HG02763 (cell line): ENCODE data around the gene ZNF664.

Source experiments
- ATAC-seq: cut with Tn5 transposase; IDR thresholded peaks from one replicate; pipeline ENCODE4 v1.9.1; 2021; ENCODE audit warnings: mild to moderate bottlenecking, moderate library complexity; ENCODE audit not compliant: unreplicated experiment

The ZNF664 gene

DNA sequence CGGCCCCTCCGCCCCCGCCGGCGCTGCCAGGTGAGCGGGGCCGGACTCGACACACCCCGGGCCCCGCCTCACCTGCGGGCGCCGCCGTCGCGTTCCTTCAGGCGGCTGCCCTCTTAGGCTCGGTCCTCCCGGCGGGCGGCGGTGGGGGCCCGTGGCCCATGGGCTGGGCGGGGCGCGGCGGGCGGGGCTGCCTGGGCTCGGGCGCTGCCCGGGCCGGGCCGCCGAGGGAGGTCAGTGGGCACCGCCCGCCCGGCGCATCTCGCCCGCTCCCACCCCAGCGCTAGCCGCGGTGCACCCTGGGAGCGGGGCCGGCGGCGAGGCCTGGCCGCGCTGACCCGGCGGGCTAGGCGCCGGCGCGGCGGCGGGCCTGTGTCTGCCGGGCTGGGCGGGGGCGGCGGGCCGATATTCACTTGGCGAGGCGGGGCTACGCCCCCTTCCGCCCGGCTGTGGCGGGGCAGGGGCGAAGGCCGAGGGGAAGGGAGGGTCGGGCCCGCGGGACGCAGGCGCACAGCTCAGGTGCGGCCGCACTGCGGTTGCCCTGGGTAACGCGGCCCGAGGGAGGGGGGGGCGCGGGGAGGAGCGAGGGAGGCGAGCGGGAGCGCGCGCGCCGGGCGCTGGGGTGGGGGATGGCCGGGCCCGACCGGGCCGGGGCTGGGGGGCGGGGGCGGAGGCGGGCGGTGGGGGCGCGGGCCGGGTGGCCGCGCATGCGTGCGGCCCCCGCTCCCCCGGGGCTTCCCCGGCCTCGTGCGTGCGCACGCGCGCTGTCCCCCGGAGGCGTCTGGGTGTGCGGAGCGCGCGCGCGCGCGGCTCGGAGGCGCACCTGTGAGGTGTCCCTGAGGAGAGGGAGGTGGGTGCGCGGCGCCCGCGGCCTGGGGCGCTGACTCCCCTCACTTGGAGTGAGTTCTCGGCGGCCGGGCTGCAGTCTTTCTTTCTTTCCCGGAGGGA, at the start of gene ZNF664, which contains the start of gene CCDC92:
Gene ZNF664 (plus strand): TSS at position 759 of the 945 bp plus-strand sequence. CDS start 38,930 bp downstream, outside the sequence.
Gene CCDC92 (minus strand): TSS at position 375 of the 945 bp plus-strand sequence. CDS start 28,526 bp downstream, outside the sequence.
- peak; percentile 78 for ATAC-seq

DNA sequence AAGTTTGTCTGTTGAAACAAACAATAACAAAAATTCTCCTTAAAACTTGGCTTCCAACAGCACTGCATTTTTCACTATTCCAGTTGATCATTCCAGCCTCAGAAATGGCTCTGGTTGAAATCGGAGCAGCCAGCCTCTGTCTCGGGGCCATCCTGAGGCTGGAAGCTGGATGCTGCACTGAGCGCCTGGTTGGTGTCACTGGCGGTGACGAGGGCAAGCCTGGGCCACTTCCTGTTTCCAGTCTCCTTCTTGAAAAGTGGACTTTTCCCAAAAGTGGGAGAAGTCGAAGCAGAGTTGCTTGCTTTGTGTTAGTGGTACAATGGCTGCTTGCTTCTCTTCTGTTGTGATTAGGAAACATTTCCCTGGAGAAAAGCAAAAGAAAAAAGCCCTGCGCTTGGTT, 49.1 kb upstream of the ZNF664 start:
- ATAC-seq, result no peak

DNA sequence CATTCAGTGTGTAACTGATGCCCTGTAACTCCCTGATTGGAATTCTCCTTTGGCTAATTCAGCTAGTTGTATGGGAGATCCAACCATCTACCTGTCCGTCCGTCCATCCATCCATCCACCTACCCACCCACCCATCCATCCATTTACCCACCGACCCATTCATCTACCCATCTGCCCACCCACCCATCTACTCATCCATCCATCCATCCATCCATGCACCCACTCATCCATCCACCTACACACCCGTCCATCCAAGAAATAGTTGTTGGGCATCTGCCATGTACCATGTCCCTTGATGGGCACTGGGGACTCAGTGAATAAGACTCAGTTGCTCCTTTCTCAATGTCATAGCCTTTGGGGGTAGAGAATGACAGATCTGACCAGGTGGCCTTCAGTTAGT, 48.5 kb upstream of the ZNF664 start:
- no peak for ATAC-seq

DNA sequence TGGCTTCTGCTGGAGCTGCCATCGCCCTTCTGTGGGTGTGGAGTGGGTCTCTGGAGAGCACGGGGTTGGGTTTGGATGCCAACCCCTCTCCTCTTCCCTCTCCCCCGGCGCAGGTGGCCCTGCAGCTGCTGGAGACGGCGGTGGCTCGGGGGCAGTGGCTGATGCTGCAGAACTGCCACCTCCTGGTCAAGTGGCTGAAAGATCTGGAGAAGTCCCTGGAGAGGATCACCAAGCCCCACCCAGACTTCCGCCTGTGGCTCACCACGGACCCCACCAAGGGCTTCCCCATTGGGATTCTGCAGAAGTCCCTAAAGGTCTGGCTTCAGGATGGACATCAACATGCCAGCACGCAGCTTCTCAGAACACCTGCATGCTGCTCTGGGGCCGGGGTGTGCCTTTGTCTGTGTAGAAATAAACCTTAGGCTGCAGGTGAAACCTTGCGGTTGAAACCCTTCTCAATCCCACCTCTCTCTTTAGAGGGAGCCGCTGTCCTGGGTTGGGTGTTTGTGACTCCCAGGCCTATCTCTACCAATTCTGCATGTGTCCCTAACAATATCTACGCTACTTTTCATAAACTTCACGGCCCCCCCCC, 44.6 kb upstream of the ZNF664 start:
- ATAC-seq, result no peak

DNA sequence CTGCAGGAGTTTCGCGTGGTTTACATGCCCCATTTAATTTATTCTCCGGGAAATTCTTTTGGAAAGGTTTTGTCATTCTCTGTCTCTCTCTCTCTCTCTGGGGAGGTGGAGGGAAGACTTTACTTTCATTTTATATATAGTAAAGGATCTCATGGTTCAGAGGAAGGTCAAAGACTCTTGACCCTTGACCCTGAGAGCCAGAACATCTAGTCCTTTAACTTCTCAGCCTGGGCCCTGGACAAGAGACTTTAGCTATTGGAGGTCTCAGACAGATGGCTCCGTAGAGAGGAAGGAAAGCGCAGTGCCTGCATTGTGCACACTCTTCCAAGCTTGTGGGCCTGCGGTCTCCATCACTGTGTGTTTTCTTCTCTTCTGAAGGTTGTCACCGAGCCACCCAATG, 44.1 kb upstream of the ZNF664 start:
- ATAC-seq, result no peak

DNA sequence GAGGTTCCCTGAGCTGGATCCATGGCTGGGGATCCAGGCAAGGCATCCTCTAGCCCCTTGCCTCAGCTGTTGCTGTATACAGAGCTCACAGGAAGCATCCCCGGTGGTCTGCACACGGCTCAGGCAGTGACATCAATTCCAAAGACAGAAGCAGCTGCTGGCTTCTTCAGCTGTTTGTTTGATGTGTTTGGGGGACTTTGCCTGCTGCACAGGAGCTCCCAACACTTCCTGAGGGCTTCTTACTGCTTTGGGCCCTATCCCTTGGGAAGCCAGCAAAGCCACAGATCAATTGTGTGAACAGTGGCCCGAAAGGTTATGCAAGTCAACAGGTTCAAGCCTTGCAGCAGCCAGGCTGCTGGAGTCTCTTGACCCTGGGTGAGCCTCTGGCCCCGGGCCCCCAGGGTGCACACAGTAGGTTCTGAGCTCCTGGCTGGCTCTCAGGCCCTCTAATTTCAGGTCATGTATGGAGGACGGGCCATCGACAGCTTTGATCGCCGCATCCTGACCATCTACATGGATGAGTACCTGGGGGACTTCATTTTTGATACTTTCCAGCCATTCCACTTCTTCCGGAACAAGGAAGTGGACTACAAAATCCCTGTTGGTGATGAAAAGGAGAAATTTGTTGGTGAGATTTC, 43.0 kb upstream of the ZNF664 start:
- no peak for ATAC-seq

DNA sequence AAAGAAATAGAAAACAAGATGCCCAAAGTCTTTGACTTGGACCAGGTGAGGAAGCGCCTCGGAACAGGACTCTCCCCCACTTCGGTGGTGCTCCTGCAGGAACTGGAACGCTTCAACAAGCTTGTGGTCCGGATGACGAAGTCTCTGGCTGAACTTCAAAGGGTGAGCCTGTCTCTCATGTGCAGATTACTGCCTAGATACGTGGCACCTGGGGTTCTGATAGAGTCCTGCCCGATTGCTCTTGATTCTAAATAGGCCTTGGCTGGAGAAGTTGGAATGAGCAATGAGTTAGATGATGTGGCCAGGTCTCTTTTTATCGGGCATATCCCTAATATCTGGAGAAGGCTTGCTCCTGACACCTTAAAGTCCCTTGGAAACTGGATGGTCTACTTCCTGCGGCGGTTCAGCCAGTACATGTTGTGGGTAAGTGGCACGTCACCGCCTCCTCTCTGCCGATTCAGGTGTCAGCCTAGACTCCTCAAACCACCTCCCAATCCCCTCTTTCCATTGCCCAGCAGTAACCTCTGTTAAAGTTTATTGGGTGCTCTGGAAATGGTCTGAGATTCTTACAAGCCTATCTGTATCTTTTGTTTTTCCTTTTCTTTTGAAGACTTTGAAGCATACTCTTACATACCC, 41.2 kb upstream of the ZNF664 start:
- ATAC-seq, result no peak

DNA sequence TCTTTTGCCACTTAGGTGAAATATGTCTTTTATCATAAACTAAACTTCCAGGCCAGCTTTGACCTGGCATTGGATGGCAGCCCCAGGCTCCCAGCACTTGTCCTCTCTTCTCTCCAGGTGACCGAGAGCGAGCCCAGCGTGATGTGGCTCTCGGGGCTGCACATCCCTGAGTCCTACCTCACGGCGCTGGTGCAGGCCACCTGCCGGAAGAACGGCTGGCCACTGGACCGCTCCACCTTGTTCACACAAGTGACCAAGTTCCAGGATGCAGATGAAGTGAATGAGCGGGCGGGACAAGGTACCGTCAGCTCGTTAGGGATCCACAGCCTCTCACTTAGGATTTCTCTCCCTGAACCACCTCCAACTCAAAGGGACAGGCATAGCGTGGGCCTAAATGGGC, 39.8 kb upstream of the ZNF664 start:
- ATAC-seq, result no peak

DNA sequence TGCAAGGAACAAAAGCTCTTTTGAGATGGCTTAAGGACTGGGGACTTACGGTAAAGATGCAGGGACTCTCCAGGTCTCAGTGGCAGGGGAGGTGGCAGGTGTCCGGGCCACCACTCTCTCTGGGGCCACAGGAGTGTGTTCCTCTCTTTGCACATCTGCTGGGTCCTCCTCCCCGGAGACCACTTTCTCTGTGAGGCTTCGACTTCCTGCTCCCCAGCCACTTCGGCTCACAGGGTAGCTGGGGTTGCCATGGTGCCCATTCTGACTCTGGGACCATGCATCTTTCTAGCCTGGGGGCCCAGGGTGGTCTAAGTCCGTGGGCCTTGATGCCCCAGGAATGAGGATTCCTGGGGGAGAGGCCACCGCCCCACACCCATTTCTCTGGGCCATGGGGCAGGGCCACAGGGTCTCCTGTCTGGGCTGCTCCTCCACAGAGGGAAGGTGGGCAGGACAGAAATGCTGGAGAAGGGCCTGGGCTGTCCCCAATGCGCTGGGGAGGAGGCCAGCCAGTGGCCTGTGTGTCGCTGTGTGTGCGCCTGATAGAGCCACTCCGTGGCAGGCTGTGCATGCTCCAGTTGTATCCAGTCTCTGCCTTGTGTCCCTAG, 38.9 kb upstream of the ZNF664 start:
- ATAC-seq, result no peak

DNA sequence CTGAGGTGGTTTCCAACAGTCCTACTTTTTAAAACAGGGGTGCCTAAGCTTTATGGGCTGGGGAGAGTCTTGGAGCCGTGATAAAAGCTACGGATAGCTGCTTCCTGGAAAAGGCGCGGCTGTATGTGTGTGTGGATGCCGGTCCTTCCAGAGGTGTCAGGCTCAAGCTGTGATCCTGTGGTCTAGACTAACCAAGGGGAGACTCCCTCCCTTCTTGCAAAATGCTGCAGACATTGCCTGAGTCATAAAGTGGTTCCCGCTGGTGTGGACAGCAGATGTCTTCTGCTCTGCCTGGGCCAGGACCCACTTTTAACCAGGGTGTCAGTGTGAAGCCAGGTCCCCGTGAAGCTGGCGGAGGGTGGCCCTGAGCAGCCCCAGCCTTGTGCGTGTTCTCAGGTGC, 38.2 kb upstream of the ZNF664 start:
- no peak for ATAC-seq

DNA sequence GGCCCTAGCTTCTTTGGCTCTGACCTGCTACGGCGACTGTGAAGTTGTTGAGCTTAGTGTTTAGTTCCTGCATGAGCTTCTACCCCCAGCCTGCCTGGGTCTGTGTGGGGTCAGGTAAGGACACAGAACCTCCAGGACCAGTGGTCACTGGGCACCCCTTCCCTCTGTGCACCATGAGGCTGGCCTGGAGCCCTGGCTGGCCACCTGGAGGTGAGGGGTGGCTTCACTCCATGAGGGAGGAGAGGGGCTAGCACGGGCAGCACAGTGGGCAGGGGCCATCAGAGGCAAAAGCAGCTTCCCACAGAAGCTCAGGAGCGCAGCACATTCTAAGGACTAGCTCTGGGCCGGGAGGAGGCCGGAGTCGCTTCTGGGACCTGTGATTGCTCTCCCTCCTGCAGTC, 37.1 kb upstream of the ZNF664 start:
- no peak for ATAC-seq

DNA sequence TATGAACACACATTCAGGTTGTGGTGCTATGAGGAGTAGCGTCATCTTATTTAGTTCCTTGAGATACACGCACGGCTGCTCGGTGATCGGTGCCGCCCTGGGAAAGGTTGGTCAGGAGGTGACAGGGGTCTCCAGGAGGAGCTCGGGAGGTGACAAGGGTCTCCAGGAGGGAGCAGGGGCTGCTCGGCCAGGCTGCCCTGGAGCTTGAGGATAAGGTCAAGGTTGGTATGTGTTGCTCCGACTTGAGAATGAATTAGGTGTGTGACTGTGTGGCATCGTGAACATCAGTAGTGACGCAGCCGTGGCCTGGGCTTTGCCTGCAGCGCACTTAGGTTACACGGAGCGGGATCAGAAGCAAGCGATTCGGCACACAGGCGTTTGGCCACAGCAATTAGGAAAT, 36.5 kb upstream of the ZNF664 start:
- no peak for ATAC-seq

DNA sequence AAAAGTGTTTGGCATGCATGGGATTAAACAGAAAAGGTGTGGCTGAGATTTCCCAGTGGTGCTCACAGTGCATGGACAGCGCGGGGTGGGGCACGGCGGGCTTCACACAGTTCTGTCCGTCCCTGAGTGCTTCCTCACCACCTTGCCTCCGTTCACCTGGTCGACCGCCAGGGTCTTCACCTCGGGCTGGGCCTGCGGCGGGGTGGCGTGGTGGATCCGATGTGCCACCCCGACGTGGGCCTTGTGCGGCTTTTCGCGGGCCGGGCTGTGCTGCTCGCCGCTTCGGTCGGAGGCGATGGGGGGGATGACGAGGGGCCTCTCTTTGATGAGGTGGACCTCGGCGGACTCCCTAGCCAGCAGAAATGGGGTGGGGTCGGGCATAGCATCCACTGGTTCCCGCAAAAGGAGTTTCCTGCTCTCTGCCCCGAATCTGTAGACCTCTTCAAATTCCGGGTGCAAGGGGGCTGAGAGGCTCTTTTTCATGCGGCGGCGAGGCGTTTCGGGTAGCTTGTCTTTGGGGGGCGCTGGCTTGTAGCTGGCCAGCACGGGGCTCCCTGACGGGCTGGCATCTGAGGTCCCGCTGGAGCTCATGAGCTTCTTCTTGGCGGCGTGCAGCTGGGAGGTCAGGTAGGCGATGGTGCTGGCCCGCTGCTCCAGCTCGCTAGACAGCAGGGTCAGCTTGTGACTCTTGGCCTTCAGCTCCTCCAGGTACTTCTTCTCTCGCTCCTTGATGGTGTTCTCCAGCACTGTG, 35.9 kb upstream of the ZNF664 start:
- no peak for ATAC-seq

DNA sequence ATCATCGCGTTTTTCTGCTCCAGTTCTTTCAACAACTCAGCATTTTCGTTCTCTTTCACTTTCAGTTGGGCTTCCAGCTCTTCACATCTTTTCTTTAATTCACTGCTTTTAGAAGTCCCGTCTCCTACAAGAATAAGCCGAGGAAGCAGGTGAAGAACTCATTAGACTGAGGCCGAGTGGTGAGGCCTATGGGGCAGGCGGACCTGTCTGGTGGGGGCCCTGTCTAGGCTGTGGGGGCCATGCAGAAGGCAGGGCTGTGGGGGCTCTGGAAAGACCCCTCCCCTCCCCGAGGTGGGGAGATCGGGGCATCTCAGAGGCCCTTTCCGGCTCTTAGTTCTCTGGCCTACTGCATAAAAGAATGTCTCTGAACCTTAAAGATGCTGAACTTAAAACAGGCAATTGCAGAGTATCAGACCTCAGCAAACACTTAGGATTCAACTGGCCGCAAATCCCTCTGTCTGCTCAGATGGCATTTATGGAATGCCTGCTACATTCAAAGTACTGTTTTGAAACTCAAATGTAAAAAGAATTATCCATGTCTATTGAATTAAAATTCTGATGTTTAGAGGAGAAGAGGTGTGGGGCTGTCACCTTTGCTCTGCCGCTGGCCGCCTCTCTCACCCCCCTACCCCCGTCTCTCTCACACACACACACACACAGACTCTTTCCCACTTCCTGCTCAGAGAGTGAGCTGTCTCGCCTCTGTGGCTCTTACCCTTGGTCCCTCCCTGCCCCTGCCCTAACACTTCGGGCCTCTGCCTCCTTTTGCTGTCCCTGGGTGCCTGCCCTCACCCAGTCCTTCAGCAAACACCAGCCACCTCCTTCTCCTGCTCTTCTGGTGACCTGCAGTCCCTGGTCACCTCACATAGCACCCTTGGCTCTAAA, 35.1 kb upstream of the ZNF664 start:
- no peak for ATAC-seq

DNA sequence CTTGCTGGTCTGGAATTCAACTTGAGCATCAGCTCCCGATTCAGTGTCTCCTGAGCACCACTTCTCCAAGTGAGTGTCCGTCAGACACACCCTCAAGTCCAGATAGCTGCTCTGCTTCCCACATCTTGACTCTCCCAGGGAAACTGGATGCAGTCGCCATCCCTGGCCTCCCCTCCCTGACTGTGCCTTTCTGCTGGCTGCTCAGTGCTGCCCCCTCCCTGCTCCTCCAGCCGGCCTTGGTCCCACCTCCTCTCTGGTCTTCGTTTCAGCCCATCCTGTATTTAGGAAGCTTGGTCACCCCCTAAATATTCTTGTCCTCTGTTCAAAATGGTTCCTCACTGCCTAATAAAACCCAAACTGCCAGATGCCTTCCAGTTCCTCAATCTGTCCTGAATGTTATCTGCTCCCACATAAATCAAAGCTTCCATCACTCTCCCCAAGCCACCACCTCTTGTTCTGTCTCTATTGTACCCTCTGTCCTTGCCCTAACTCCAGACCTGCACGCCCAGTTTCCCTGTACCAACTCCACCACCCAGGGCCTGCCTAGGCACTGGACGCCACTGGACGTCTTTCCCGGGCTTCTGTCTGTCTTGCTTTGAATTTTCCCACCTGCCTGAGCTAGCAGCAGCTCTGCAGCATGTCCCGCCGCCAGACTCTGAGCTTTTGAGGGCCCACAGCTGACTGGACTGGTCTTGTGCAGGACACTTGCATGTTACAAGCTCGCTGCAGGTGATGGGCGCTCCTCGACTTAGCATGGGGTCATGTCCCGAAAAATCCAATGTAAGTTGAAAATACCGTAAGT, 34.1 kb upstream of the ZNF664 start:
- ATAC-seq, result no peak

DNA sequence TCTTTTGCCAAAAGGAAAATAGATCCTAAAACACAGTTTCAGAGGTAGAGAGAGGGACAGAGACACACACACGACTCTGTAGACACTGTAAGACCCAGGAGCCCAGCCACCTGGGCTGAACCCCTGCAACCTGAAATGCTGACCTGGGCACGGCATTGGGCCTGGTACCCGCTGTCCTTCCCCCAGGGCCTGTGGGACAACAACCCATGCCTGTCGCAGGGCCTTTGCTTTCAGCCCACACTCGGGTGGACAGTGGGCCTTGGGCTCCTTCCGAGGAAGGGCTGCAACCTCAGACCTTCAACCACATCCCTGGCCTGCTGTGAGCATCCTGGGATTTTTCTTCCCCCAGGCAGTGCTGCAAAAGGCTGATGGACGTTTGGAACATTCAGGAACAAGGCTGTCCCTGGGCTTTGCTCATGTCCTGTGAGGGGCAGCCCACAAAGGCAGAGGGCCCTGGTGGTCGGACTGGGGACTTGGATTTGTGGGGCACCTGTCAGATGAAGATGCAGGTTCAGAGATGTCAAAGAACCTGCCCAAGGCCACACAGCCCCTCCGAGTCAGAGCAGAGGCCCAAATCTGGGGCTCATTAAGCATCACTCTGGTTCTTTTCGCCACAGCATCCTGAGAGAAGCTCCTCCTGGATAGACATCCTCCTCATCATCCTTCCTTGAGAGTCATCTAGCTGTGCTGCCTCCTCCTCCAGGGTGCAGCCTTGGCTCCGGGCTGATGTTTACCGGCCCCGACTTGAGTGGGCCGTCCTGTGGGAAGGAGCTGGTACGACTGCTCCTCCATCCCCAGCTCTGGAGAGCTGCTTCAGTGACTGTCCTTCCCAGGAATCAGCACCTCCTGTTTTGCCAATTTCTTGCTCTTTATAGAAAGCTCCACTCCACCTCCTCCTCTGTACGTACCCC, 33.0 kb upstream of the ZNF664 start:
- ATAC-seq, result no peak

DNA sequence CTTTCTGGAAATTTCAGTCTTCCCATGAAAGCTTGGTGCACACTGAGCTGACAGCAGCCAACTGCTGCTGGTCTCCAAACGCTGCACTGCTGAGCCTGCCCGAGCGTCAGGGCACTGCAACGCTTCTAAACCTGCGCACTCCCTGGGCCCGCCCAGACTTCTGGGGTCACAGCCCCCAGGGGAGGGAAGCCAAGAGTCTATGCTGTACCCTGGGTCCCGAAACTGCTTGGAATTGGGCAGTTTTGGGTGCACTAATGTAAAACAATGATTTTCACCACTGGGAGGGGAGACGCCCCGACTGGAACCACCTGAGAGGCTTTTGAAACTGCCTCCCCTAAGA, 32.4 kb upstream of the ZNF664 start:
- no peak for ATAC-seq
